ENCODE measurements around the gene DLGAP1. TPM values are rescaled to one million over a fixed set of nuclear protein-coding genes. Genes with fewer than 3 reads are reported as not detected.
A peak's percentile ranks its signal among the peaks of the same experiment; 100 is the strongest.

The DLGAP1 gene
- total RNA-seq, 1 experiment from 2014 or later: 2.9 TPM

GRCh38 chr18:3510896-3511295, 944.2 kb downstream of the DLGAP1 start:
- DNase-seq (ENCODE audit: low read depth): no peak

DNA sequence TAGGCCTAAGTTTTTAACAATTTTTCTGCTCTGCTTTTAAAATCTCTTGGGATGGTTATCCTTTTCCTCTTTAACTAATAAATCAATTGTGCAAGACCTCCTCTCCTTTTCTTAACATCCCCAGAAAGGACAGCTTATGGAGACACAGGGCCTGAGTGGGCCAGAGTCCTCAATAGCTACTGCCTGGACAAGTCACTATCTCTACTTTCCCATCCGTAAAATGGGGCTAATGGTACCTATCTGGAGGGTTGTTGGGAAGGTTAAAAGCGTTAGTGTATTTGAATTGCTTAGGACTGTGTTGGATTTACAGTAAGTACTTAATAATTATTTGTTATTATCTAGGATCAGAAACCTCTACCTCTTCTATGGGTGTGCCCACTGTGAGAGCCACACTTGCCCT, 945.1 kb downstream of the DLGAP1 start:
- DNase-seq (ENCODE audit: low read depth): no peak

- no peak for DNase-seq (ENCODE audit: low read depth)
Measured at GRCh38 chr18:3508576-3509549, 946.2 kb downstream of the DLGAP1 start.

DNA sequence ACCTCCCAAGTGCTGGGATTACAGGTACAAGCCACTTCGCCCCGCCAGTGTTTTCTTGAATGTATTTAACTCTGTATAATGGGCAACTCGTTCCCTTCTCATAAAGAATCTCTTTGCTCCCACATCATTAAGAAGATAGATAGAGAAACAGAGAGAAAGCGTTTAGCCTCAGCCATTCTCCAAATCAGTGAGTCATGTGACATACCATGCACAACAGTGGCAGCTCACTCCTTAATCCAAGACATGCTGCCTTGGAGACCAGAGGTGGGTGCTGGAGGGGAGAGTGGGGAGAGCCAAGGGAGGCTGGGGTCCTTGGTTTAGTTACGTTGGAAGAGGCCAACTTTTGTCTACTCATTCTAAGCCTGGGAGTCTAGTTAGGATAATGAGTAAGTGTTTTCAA, 950.5 kb downstream of the DLGAP1 start:
- no peak for DNase-seq (ENCODE audit: low read depth)

- DNase-seq (ENCODE audit: low read depth): no peak
Measured at GRCh38 chr18:3502650-3503049, 952.5 kb downstream of the DLGAP1 start.

GRCh38 chr18:3500016-3500415, 955.1 kb downstream of the DLGAP1 start:
- no peak for DNase-seq (ENCODE audit: low read depth)

DNA sequence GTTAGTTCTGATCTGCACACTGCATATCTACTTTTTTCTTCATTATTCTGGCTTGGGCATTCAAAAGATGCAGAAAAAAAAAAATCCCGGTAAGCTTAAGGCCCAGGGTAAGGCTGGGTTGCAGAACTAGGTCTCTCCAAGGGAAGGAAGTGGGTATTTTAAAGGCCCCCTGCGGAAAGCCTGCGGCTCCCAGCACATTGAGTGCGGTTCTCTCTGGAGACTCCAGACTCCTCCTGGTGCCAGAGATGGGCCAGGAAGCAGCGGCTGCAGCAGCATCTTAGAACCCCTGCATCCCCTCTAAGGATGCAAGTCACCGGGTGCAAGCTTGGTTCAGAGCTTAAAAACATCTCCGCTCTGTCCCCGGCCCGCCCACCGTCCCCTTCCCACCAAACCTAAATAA, 955.6 kb downstream of the DLGAP1 start:
- peak; percentile 48 for DNase-seq (ENCODE audit: low read depth)

- DNase-seq (ENCODE audit: low read depth): peak; percentile 21
Measured at GRCh38 chr18:3498698-3499471, 956.2 kb downstream of the DLGAP1 start.

GRCh38 chr18:3495691-3496430, 959.2 kb downstream of the DLGAP1 start:
- DNase-seq (ENCODE audit: low read depth): no peak

DNA sequence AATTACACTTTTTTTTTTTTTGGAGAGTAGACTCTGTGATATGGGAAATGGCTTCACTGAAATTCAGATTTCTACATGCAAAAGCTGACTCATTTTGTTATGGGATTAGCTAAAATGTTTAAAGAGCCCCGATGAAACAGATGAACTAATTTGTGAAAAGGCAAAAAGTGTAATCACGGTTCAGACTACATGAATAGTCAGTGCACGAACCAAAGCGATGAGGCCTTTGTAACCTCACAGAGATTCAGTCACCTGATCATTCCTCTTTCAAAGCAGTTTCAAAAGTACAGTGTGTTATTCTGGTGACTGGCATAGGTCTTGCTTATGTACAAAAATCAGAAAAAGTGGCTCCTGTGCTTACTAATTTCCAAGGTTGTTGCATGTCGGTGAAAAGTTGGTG, 960.5 kb downstream of the DLGAP1 start:
- no peak for DNase-seq (ENCODE audit: low read depth)

- DNase-seq (ENCODE audit: low read depth): no peak
Measured at GRCh38 chr18:3494245-3494526, 960.9 kb downstream of the DLGAP1 start.

DNA sequence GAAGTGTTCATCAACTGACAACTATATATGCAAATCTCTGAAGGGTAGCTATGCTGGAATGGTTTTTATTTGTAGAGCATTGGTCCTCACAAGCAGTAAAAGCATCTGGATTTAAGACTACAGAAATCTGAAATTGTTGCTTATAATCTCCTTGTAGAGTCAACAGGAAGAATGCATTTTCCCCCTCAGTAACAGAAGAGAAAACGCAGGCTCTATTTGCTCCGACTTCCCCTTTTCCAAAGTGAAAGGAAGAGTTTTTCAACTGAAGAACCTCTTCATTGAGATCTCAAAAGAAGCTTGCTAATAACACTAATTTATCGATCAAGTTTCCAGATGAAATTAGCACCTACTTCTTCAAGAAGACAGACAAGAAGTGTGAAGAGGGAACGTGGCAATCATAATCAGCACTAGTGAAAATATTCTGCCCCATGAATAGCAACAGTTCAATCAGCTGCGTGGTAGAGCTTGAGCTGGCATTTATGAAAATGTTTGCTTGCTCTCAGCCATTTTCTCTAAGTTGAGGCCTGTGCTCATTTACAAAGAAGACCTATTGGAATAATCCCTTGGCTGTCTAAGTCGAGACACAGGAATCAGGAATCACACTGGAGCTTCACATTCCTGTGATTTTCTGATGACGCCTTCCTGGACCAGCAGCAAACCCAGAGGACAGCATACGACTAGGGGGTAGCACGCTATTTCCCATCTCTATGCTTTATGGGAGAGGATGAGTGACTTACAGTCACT, 961.4 kb downstream of the DLGAP1 start:
- DNase-seq (ENCODE audit: low read depth): no peak

DNA sequence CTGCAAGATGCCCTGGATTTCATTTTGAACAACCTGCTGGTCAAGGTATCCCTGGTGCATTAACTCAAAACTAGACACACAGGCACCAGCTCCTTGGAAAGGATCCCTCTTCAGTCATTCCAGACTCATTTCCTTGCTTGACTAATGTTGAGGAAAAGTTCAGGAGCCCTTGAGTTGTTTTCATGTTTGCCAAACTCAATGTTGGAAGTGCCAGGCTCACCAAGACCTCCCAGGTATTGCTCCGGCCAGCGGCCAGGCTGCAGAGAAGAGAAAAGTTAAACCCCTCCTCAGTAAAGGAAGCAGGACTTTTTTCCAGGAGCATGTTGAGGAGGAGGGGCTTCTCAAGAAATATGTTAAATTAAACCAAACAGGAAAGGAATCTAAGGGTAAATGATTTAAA, 962.4 kb downstream of the DLGAP1 start:
- no peak for DNase-seq (ENCODE audit: low read depth)

- no peak for DNase-seq (ENCODE audit: low read depth)
Measured at GRCh38 chr18:3491981-3492555, 963.0 kb downstream of the DLGAP1 start.

- DNase-seq (ENCODE audit: low read depth): no peak
Measured at GRCh38 chr18:3489462-3489861, 965.6 kb downstream of the DLGAP1 start.

DNA sequence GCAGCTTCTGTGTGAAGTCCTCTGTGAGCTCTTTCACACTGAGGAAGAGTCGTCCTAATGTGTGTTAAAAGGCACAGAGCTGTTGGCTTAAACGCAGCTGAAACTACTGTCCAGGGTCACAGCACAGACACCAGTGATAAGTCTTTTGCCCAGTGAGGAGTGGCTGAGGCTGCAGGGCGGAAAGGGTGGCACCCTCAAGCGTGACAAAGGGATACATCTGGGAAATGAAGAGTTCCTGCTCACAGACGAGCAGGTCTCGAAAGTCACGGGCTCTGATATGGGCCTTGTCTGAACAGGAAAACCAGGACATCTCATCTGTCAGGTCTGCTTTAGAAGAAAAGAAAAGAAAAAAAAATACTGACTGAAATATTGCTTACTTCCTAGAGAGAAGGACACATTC, 968.6 kb downstream of the DLGAP1 start:
- DNase-seq (ENCODE audit: low read depth): no peak

GRCh38 chr18:3485153-3486149, 969.7 kb downstream of the DLGAP1 start:
- DNase-seq (ENCODE audit: low read depth): no peak

- no peak for DNase-seq (ENCODE audit: low read depth)
Measured at GRCh38 chr18:3482258-3482657, 972.8 kb downstream of the DLGAP1 start.

DNA sequence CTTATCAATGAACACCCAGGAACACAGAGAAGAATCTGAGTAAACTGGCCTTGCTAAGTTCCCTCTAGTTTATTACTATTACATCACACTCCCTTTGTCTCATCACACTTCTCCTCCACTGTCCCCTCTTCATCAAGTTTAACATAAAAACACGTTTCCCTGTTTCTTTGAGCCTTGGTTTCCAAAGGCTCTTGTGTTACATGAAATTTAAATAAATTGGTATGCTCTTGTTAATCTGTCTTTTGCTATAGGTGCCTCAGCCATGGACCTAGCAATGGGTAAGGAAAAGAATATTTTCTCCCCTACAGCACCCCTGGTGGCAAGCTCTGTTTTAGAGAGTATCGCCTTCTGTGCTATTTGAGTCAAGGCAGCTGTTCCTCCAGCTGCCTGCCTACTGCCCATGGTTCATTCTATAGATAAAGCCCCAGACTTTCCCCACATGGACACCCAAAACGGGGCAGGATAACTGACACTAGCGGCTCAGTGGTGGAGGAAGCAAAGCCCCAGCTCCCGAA, 973.4 kb downstream of the DLGAP1 start:
- DNase-seq (ENCODE audit: low read depth): no peak
